OCI-LY3 (cell line): Measurements from ENCODE around the gene PLIN5.

Experiments used
- H2AFZ ChIP-seq: fragments of 200-600, 300-600 bp; shearing (Covaris generic); 2 replicates; pipeline ENCODE4 v1.6.0; 2014; ENCODE audit warnings: antibody characterized with exemption, low read depth, low read length
- H3K27ac ChIP-seq: fragments of 200-600, 300-600 bp; sonication (generic); 2 replicates; pipeline ENCODE4 v1.5.1; 2014; ENCODE audit warnings: mild to moderate bottlenecking, low read length, moderate library complexity, mixed read lengths
- H3K27me3 ChIP-seq: fragments of 200-600, 300-600 bp; sonication (generic); 2 replicates; pipeline ENCODE4 v1.6.1; 2014; ENCODE audit warnings: low read depth, low read length, mixed read lengths
- H3K36me3 ChIP-seq: fragments of 200-600, 300-600 bp; sonication (generic); replicated peaks from 2 replicates; pipeline ENCODE3; 2014; ENCODE audit warnings: low read depth, low read length, mixed read lengths
- H3K4me1 ChIP-seq: fragments of 300-600, 200-600 bp; sonication (generic); 2 replicates; pipeline ENCODE4 v1.6.1; 2014; ENCODE audit warnings: low read length, mixed read lengths
- H3K4me2 ChIP-seq: fragments of 200-600, 300-600 bp; sonication (generic); 2 replicates; pipeline ENCODE4 v1.6.1; 2014; ENCODE audit warnings: low read length, mixed read lengths
- H3K4me3 ChIP-seq: fragments of 300-600, 200-600 bp; sonication (generic); 2 replicates; pipeline ENCODE4 v1.5.1; 2014; ENCODE audit warnings: antibody characterized with exemption, mild to moderate bottlenecking, low read length, moderate library complexity
- H3K79me2 ChIP-seq: fragments of 300-600, 200-600 bp; shearing (Covaris generic); 2 replicates; pipeline ENCODE4 v1.6.1; 2014; ENCODE audit warnings: mild to moderate bottlenecking, low read length, mixed read lengths
- H3K9ac ChIP-seq: fragments of 300-600, 200-600 bp; shearing (Covaris generic); 2 replicates; pipeline ENCODE4 v1.6.0; 2014; ENCODE audit warnings: mild to moderate bottlenecking, low read length, moderate library complexity
- H3K9me3 ChIP-seq: fragments of 200-600, 300-600 bp; shearing (Covaris generic); 2 replicates; pipeline ENCODE4 v1.6.1; 2014; ENCODE audit warnings: low read length, mixed read lengths; ENCODE audit not compliant: insufficient read depth
- H4K20me1 ChIP-seq: fragments of 200-600, 300-600 bp; sonication (generic); 2 replicates; pipeline ENCODE4 v1.6.1; 2016; ENCODE audit warnings: low read length, mixed read lengths; ENCODE audit not compliant: insufficient read depth
- EZH2phosphoT487 ChIP-seq: fragments of 200-600 bp; shearing (Covaris generic); IDR thresholded peaks from 2 replicates; pipeline ENCODE4 v1.6.1; 2018; ENCODE audit warnings: antibody characterized with exemption, mixed run types, low read depth
- TF ChIP-seq, protein P1 (sequence below): fragments of 200-600, 300-600 bp; sonication (generic); IDR thresholded peaks from 2 replicates; pipeline ENCODE4 v1.5.1; 2014; ENCODE audit warnings: antibody characterized with exemption, low read length, low read depth

PLIN5 gene

DNA sequence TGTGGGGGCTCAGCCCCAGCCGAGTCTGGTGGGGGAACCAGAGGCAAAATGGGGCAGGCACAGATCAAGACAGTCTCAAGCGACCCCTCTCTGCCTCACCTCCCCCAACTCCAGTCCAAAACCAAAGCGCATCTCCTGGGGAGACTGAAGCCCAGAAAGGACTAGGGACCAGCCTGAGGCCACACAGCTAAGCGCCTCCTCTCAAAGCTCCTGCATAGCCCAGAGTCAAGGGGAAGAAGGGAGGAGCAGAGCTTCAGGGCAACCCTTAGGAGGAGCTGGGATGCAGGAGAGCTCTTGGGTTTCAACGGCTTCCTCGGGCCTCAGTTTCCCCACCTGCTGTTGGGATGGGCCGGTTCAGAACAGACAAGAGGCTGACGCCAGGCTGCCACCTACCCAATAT lies 44.4 kb upstream of the PLIN5 start:
- no peaks in the 10 kb centered on the region for H3K27me3 ChIP-seq
- H3K4me2 ChIP-seq, result no peak overlapping the region

DNA sequence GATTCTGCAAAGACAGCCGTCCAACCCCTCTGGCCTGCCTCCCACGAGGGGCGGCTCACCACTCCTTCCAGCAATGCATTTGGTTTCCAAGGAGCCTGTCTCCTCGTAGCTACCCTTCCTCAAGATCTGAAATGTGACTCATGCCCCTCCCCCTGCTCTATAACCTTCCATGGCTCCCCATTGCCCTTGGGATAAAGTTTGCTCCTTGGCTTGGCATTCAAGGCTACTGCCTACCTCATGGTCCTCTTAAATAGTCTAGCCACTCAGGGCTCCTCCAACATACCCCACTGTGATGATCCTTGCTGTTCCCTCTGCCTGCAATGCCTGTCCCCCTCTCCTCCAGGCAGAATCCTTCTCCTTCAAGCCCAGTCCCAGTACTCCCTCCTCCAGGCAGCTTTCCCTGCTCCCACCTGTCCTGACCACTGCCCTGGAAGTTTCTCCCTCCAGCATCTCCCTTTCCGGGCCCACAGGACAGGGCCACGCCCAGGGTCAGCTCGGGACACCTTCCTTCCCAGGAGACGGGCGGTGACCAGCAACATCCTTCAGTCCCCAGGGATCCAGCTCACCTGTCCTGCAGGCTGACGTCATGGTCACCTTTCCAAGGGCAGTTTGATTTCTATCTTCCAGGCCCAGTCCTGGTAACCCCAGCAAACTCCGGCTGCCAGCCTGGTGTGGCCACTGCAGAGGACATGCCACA lies 43.7 kb upstream of the PLIN5 start:
- no peak overlapping the region for H3K27ac ChIP-seq

More for the DNA sequence above, 44.4 kb upstream of the PLIN5 start:
- peaks cover 15% of the 10 kb centered on the region; the same call in 1 of the 2 replicates for H4K20me1 ChIP-seq
- H3K9me3 ChIP-seq, result no peaks in the 10 kb centered on the region
- H2AFZ ChIP-seq, result no peak overlapping the region
- TF ChIP-seq EZH2phosphoT487, result no peak
- TF ChIP-seq, protein P1, sequence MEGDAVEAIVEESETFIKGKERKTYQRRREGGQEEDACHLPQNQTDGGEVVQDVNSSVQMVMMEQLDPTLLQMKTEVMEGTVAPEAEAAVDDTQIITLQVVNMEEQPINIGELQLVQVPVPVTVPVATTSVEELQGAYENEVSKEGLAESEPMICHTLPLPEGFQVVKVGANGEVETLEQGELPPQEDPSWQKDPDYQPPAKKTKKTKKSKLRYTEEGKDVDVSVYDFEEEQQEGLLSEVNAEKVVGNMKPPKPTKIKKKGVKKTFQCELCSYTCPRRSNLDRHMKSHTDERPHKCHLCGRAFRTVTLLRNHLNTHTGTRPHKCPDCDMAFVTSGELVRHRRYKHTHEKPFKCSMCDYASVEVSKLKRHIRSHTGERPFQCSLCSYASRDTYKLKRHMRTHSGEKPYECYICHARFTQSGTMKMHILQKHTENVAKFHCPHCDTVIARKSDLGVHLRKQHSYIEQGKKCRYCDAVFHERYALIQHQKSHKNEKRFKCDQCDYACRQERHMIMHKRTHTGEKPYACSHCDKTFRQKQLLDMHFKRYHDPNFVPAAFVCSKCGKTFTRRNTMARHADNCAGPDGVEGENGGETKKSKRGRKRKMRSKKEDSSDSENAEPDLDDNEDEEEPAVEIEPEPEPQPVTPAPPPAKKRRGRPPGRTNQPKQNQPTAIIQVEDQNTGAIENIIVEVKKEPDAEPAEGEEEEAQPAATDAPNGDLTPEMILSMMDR, result no peak
- no peak overlapping the region for H3K4me3 ChIP-seq
- H3K4me1 ChIP-seq, result peaks cover 35% of the 10 kb centered on the region
- no peak overlapping the region for H3K9ac ChIP-seq
- peaks cover 13% of the 10 kb centered on the region for H3K79me2 ChIP-seq
- peaks cover 8% of the 10 kb centered on the region for H3K36me3 ChIP-seq
- H3K27ac ChIP-seq, result no peak overlapping the region

DNA sequence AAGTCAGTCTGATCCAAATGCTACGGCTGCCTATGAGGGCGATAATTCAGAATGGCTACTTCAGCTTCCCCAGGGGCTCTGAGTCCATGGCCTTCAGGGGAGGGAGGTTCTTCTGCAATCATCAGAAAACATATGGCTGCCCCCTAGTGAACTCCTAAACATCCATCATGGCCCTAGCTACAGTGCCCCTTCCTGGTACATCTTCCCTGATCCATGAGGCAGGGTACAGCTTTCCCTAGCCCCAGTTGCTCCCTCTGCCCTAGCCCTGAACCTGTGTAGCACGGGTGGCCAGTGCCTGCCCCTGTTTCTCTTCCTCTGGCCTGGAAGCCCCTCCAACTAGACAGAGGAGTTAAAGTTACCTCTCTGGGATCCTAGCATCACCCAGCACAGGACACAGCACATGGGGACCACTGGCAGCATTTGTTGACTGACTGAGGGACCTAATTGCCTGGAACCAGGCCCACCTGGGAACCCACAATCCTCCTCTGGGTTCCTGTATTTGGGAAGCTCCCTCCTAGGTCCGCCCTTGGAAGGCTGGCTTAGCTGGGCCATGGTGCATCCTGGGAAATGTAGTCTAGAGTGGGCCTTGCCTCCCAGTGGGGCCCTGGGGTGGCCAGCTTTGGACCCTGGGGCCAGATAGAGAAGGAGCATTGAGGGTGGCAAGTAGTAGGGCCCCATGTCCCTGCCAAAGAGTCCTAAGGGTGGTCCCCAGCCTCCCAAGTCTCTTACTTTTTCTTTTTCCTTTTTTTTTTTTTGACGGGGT lies 42.2 kb upstream of the PLIN5 start:
- TF ChIP-seq EZH2phosphoT487, result no peak
- TF ChIP-seq, protein P1, result no peak
- H3K4me3 ChIP-seq, result no peak overlapping the region
- H3K27ac ChIP-seq, result no peak overlapping the region
- H3K27me3 ChIP-seq, result no peaks in the 10 kb centered on the region
- H3K36me3 ChIP-seq, result peaks cover 8% of the 10 kb centered on the region
- H3K4me2 ChIP-seq, result no peak overlapping the region
- no peaks in the 10 kb centered on the region for H3K9me3 ChIP-seq
- H3K4me1 ChIP-seq, result peaks cover 22% of the 10 kb centered on the region
- H3K79me2 ChIP-seq, result peaks cover 13% of the 10 kb centered on the region
- no peak overlapping the region for H3K9ac ChIP-seq
- H2AFZ ChIP-seq, result no peak overlapping the region
- H4K20me1 ChIP-seq, result peaks cover 18% of the 10 kb centered on the region

More for the DNA sequence above, 43.7 kb upstream of the PLIN5 start:
- Histone ChIP-seq H3K27me3 (no peaks in the 10 kb centered on the region), H2AFZ (no peak overlapping the region), H3K4me3 (no peak overlapping the region), H3K9me3 (no peaks in the 10 kb centered on the region), H3K36me3 (peaks cover 8% of the 10 kb centered on the region), H3K4me1 (peaks cover 32% of the 10 kb centered on the region), H3K4me2 (no peak overlapping the region), H4K20me1 (peaks cover 15% of the 10 kb centered on the region; the same call in 1 of the 2 replicates), H3K79me2 (peaks cover 13% of the 10 kb centered on the region), H3K9ac (no peak overlapping the region)
- TF ChIP-seq, protein P1, result no peak
- TF ChIP-seq EZH2phosphoT487, result no peak
